Measurements from ENCODE around the gene ATP4A.
A peak's percentile ranks its signal among the peaks of the same experiment; 100 is the strongest.

Gene ATP4A

GRCh38 chr19:35549174-35549788, 14.2 kb downstream of the ATP4A start:
- peak; percentile 57 to 72 for DNase-seq

- DNase-seq: no peak
Observed at GRCh38 chr19:35546532-35546931, 16.9 kb downstream of the ATP4A start.

- DNase-seq: peak; percentile 9 to 46
Observed at GRCh38 chr19:35545855-35546381, 17.5 kb downstream of the ATP4A start.

GRCh38 chr19:35545001-35545854, 18.2 kb downstream of the ATP4A start, which contains the start of gene TMEM147:
TMEM147 (plus strand) TSS chr19:35545626; CDS start chr19:35545740, 114 bp downstream.
- peak; percentile 82 to 93 for DNase-seq

- DNase-seq: no peak
Observed at GRCh38 chr19:35544110-35544802, 19.2 kb downstream of the ATP4A start.

- no peak for DNase-seq
Observed at GRCh38 chr19:35543280-35544109, 20.0 kb downstream of the ATP4A start.

GRCh38 chr19:35542209-35542608, 21.2 kb downstream of the ATP4A start:
- DNase-seq: no peak

GRCh38 chr19:35540356-35540927, 23.0 kb downstream of the ATP4A start:
- no peak for DNase-seq

- no peak for DNase-seq
Observed at GRCh38 chr19:35539850-35540249, 23.6 kb downstream of the ATP4A start.

- no peak for DNase-seq
Observed at GRCh38 chr19:35539314-35539713, 24.1 kb downstream of the ATP4A start.

GRCh38 chr19:35534803-35535480, 28.5 kb downstream of the ATP4A start:
- DNase-seq: no peak

- no peak for DNase-seq
Observed at GRCh38 chr19:35533822-35534392, 29.6 kb downstream of the ATP4A start.

GRCh38 chr19:35533201-35533821, 30.1 kb downstream of the ATP4A start, which contains the start of gene GAPDHS:
GAPDHS (plus strand) TSS chr19:35533456; CDS start chr19:35533528, 72 bp downstream.
- no peak for DNase-seq

- no peak for DNase-seq
Observed at GRCh38 chr19:35531291-35531690, 32.2 kb downstream of the ATP4A start.

- no peak for DNase-seq
Observed at GRCh38 chr19:35529241-35530218, 33.9 kb downstream of the ATP4A start.

- DNase-seq: no peak
Observed at GRCh38 chr19:35528218-35529038, 35.0 kb downstream of the ATP4A start, which contains the start of gene SBSN. SBSN (minus strand) TSS chr19:35528311; CDS start chr19:35528281, 30 bp downstream.

- no peak for DNase-seq
Observed at GRCh38 chr19:35525873-35526272, 37.6 kb downstream of the ATP4A start.

Measured in NCI-H446 (cell line).